HG02884 (cell line): ENCODE results near the gene MS4A6E.
"Not testable (repeated sequence)": the region's sequence is repeated elsewhere in the genome, so short reads cannot be mapped to it uniquely, and the experiment has no call there.

ENCODE experiments used
- ATAC-seq: cut with Tn5 transposase; IDR thresholded peaks from one replicate; pipeline ENCODE4 v1.9.1; 2021; ENCODE audit warnings: mild to moderate bottlenecking, moderate library complexity; ENCODE audit not compliant: unreplicated experiment

The MS4A6E gene

DNA sequence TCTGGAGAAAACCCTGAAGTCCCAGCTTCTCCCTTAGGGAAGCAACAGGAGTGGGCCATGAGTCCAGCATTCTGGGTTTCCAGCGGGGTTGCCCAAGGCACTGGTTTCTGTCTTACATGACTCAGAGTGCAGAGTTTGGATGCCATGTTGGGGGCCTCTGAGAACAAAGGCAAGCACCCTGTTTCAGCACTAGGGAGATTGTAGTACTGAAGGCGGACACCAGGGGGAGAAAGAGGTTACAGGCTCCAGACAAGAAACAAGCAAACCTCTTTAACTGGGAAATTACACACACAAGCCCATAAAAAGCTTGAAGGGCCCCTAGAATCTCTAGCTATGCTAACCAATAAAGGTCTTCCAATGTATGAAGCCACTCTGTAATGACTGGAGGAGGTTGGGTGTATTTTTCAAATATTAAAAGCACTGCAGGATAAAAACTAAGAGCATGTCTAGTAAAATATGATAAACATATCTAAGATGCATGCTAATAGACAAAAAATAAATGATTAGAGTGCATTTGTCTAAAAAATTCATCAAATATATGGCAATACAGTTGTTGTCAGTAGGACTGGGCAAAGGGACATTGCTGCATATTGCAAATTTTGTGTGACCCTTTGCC, 7.1 kb downstream of the MS4A6E start:
- ATAC-seq = no peak

DNA sequence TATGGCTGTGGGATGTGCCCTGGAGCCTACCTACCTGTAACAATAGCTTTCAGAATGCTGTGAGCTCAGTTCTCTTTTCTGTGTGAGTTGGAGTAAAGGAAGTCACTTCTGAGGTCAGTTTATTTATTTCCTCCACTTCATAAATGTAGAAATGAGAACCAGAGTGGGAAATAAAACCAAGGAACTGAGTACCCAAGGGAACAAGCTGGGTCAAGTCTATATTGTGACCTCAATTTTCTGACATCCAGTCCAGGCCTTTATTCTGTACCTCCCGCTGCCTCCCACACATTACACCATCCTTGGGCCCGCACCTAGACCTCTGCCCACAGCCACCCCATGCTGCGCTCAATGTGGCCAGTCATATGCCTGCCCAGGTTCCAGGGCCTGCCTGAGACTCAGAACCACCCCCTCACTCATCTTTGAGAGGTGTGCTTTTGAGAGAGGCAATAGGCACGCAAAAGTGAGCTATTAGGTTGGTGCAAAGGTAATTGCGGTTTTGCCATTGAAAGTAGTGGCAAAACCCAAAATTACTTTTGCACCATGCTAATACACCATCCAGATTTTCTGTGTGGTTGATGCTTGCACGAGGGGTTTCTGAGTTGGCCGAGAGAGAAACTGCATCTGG, 9.8 kb downstream of the MS4A6E start:
- ATAC-seq = no peak

DNA sequence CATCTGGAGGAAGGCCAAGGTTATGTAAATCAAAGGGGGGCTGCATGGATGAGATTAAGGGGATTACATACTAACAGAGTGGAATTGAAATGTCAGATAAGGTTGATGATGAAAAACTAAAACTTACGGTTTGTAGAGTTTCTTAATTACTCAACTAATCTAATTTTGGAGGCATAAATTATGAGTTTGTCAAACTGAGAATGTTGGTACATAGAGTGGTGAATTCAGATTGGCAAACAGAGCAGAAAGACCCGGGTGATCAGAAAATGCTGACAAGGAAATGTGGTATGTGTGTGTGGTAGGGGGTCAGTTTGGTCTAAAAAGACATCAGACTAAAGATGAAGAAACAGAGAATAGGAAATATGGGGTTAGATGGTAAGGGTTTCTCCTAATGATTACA, 11.0 kb downstream of the MS4A6E start:
- ATAC-seq = no peak

DNA sequence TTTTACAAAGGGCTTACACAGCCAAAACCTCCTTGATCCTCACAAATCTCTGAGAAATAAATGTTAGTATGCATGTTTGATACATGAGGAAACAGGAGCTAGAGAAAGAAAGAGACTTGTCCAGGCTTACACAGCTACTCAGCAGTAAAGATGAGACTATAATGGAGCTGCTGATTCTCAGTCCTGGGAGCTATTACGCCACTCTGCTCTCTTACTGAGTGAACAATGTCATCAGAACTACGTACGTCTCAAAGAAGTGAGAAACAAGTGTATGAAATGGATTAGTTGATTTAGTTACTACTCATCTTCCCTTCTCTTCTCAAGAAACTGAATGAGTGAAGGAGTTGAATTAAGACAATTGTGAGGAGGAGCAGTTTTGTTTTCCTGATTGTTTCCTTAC, 12.3 kb downstream of the MS4A6E start:
- ATAC-seq = no peak

DNA sequence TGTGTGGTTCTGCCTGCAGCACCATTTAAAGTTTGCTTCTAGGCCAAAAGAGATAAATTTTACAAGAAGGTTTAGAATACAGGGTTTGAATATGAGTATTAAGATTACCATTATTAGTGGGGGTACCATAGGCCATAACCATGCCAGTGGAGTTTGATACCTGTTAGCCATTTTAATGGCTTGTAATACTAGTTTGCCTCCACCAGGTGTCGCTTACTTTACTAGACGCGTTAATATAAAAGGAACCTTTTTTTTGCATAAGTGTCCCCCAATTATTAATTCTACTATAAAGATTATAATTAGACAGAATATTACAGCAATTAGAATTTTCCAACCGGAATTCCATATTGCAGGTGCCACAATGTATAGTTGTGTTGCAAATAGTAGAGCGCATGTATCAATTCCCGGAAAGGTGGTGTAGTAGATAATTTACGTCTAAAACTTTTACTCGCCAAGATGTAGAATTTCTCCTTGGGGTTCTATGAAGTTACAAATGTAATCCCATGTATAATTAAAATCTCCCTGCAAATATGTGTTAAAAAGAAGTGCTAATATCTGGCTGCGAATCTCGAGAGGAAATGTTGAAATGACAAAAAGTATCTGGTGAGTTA, 16.1 kb downstream of the MS4A6E start:
- no peak for ATAC-seq

DNA sequence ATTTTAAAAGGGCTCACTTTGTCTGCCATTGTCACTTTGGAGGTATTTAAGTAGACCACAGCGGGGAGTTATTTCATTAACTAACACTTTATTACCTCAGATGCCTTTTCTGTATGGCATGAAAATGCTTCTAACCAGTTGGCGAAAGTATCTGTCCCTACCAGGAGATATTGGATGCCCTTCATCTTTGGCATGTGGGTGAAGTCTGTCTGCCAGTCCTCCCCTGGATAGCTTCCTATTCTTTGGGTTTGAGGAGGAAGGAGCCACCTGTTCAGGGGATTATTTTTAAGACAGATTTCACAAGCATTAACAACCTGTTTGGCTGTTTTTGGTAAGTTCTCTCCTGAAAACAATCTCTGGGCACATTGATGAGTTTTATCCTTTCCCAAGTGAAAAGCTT, 17.1 kb downstream of the MS4A6E start:
- ATAC-seq = no peak

DNA sequence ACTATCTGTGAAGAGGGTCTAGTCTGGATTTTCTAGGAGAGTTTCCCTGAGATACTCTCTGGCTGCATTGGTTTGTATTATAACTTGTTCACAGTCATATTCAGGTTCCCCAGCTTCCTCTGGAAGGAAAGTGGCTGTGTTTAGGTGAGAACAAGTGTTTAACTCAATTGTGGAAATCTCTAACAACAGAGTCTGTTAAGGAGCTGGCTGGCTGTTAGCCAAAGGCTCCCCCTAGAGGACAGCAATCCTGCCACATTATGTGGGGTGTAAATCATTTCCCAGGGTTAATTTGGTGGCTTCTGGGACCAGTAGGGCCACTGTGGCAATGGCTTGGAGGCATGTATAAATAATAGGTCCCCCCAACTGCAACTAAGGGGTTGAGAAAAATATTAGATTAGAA, 18.4 kb downstream of the MS4A6E start:
- no peak for ATAC-seq

DNA sequence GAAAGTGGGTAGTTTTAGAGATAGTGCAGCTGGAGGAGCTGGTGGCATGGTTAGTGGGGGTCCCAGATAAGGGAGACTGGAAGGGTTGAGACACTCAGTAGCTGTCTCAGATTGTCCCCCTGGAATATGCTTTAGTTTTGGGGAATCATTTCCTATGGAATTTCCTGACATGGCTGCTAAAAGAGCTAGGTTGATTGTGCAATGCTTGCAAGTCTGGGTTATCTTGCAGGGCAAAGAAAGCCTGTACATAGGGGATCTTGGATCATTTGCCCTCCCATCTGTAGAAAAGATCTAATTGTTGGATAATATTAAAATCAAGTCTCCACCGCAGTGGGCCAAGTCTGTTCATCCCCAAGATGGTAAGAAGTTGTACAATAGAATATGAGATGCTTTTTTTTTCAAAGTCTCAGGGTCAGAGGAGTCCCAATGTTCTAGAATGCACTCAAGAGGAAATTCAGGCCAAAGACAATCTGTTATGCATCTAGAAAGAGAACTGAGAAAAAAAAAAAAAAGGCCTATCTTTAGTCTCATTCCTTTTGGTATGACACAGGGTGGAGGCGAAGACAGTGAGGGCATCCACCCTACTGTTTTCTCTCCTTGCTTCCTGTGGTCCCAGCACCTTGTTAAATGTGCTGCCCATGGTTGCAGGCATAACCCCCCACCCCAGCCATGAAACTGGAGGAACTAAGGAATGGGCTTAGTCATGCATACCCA, 20.2 kb downstream of the MS4A6E start:
- peak; percentile 83 for ATAC-seq

DNA sequence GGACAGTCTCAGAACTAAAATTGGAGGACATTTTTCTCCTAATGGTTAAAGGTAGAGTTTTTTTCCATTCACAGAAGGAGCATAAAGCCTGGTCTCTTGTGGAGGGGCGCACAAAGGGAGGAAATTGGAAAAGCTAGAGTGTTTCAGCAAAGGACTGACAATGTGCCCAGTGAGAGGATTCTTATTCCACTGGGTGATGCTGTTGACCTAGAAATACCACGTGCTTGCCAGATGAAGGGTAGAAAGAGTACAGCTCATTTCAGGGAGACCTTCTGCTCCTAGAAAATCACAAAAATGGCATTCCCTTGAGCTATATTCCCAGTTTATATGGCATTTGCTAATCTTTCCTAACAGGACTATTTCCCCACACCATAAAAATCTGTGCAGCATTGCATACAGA, 21.1 kb downstream of the MS4A6E start:
- ATAC-seq = no peak

DNA sequence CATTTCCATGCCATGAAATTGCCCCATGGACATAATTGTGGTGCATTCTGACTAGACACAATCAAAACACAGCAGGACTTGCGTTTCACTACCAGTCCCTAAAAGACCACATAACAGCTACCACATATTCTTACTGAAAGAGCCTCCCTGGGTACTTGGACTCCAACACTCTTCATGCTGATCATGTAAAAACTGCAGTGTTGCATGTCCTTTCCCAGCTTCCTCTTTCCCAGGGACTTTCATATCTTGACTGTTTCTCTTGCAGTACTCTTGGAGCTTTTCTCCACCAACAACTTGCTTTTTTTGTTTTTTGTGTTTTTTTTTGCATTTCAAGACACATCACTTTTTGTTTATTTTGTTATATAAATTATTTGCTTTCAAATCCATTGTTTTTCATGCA, 22.9 kb downstream of the MS4A6E start:
- no peak for ATAC-seq

DNA sequence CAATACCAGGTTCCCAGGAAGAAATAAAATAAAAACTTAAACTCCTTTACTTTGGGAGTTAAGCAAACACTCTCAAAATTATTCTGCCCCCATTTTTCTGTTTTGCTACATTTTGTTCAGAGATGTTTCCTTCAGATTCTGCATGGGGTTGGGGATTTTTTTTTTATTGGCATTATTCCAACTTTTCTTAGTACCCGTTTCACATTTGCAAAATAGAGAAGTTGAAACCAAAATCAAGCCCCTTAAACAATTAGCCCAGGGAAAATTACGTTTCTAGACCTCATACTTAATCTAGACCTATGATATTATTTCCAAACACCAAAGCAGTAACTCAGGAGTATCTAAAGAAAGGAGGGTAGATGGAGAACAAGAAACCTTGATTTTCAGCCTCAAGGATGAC, 30.7 kb downstream of the MS4A6E start:
- ATAC-seq = no peak

DNA sequence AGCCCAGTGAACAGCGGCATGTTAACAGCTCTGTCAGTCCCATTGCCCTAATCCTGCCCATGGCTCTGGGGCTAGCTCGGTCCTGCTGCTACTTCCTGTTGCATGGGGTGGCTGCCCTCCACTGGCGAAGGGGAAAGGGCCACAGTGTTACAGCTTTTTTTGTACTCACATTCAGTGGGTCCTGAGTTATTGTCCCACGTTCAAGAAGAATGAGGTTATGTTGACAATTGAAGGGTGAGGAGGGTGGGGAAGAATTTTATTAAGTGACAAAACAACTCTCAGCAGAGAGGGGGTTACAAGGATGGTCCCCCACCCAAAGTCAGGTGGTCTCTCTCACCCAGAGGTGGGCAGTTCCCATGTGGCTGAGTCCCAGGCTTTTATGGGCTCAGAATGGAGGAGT, 33.6 kb downstream of the MS4A6E start:
- ATAC-seq = no peak

DNA sequence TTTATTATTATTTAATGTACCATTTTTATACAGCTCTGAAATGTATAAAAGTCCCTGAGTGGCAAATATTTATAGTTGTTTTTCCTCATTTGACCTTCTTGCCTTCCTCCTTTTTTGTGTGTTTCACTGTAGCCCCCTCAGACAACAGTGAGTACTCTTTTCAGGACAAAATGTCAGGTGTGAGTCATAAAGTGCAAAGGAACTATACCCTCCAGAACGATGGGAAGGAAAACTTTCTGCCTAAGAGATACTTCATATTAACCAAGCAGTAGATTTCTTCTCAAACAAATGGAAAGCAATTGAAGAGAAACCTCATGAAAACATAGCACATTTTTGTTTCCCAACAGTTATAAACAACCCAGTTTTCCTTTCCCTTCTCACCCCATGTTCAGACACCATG, 35.2 kb downstream of the MS4A6E start:
- no peak for ATAC-seq

DNA sequence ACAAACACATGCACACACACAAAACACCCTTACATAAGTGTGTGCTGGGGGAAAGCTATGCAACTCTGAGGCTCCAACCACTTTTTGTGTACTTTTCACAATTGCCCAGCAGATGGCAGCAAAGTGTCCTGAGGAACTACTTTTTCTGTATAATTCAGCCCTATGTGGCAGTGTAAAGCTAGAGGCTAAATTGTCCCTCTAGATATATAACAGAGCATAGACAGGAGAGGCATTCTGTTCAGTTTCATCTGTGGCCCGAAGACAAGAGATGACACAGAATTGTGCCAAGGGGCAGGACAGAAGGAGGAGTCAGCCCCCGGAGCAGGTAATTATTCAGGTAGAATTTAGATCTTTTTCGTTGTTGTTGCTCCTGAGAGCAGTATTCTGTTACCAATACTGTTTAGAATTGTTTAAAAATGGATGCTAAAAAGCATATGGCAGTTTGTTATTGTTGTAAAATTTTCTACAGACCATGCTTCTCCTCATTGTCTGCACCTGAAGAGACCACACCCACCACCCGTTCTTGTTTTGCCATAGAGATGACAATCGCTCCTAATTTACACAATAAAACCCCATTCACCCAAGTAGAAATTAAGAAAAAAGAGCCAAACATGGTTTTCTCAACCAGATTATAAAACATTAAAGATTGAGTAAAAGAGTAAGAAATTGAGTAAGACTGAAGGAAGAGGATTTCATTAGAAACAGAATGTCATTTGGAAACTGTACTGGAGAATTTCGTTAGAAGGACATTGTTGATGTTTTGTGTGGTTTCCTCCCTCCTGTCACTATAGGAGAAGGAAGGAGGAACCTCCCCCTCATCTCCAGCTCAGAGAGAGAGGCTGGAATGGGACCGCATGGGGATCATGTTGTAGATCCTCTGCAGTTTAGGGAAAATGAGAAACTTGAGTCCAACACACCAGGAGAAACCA, 36.8 kb downstream of the MS4A6E start:
- peak; percentile 48 for ATAC-seq

DNA sequence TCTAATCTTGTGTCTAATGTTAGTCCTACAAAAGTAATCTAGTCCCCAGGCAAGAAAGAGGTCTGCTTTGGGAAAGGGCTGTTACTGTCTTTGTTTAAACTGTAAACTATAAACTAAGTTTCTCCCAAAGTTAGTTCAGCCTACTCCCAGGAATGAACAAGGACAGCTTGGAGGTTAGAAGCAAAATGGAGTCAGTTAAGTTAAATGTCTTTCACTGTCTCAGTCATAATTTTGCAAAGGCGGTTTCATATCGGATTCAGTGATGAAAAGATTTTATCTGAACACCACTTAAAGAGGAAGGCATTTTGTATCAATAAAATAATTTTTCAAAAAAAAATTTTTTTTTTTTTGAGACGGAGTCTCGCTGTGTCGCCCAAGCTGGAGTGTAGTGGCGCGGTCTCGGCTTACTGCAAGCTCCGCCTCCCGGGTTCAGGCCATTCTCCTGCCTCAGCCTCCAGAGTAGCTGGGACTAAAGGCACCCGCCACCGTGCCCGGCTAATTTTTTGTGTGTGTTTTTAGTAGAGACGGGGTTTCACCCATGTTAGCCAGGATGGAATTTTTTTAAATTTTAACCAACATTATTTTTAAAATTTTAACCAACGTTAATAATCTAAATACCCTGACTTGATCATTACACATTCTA, 39.3 kb downstream of the MS4A6E start:
- ATAC-seq = not testable (repeated sequence)

DNA sequence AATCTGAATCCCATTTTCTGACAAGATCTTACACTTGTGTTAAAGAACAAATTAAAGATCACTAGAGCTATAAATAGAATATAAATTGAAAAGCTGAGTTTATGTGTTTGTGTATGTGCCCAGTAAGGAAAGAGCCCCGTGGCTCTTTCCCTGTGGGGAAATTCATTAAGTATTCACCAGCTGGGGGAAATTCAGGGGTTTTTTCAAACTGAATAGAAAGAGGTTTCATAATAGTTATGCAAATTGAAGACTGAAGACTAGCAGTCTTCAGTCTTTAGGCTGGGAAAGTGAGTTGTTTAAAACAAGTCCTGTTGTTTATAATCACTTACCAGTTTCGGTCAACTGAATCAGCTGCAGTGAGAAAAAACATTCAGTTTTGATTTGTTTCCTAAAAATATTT, 40.0 kb downstream of the MS4A6E start:
- ATAC-seq = peak; percentile 72

DNA sequence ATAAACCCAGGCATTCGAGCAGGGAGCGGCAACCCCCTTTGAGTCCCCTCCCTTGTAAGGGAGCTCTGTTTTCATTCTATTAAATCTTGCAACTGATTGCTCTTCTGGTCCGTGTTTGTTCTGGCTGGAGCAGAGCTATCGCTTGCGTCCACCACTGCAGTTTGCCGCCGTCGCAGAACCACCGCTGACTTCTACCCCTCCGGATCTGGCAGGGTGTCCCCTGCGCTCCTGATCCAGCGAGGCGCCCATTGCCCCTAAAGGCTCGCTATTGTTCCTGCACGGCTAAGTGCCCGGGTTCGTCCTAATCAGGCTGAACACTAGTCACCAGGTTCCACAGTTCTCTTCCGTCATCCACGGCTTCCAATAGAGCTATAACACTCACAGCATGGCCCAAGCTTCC, 40.8 kb downstream of the MS4A6E start:
- no peak for ATAC-seq

DNA sequence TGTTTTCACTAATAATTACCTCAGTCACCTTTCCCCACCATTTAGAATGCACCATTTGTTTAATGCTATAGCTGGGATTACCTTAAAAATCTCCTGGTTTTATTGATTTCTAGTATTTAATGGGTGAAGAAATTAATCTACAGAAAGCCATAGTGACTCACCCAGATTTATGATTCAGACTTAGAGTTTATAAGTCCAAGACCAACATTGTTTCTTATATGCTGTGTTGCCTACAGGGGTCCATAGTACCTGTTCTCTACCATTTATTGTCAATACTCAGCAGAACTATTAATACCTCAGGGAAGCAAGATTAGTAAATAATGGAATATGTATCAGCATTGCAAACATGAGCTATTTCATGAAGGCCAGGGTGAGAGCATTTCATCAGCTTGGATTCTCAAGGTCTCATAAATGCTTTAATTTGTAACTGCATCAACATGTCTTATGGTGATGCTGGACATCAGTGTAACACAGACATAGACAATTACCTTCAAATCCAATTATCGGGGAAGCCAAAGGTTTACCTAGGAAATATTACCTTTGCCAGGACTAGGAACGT, 43.3 kb downstream of the MS4A6E start:
- no peak for ATAC-seq

DNA sequence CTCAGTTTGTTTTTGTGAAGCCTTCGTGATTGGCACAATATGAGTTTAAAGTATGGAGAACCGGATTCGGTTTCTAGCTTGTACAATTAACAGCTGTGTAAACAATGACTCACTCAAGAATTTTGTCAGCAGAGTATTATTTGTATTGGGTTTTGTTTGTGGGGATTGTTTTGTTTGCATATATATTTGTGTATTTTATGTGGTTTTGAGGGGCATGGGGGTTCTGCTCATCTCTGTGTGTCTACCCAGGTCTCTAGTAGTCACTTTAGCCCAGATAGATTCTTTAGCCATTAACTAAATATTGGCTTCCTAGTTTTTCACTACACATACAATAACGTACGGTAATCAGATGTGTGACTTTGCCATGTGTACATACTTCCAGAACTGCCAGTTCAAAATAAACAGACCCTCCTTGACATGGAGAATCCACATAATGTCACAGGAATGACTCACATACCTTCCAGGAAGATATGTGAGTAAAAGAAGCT, 43.8 kb downstream of the MS4A6E start:
- no peak for ATAC-seq

DNA sequence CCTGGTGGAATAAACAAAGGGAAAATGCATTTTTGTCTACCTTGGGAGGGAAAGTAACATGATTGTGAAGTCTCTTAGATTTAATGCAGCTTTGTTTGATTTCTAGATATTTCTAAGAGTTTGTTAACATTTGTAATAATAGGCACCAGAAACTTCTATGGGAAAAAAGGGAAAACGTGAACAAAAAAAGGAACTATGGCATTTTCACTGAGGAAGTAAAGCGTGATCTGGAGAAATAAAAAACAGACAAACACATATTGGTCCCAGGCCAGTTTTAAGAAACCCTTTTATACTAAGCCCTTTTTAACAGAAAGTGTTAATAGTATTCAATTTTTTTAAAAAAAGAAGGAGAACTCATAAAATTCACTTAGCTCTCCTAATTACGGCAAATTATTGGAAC, 44.3 kb downstream of the MS4A6E start:
- ATAC-seq = no peak
